Measurements from ENCODE around the gene VEGFB. TPM values are rescaled to one million over a fixed set of nuclear protein-coding genes. Genes with fewer than 3 reads are reported as not detected.

The VEGFB gene
- total RNA-seq, 1 experiment from 2014 or later: 43.4 TPM

DNA sequence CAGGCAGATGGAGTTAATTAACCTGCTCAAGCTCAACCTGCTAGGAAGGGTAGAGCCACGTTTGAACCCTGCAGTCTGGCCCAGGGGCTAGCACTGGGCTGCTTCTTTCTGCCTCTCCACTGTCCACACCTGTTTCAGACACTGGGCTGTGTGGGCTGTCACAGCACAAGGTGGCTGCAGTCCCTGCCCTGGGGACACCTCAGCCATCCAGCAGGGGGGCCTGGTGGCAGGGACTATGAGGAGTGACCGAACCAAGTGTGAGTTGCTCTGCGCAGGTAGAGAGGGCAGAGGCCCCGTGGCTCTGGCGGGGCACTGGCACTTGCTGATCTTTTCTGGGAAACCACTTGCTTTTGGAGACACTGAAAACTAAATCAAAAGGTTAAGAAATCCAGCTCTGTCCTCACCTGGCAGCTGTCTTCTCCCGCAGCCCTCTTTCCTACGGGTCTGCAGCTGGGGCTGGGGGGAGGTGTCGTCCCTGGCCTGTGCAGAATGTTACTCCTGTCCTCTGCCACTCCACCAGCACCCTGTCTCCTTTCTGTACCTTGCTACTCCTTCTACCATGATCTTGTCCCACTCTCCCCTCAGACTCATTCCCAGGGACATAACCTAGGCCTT is 44.3 kb downstream of the VEGFB start:
- H3K4me2 ChIP-seq (ENCODE audit: low read depth, low read length, poor library complexity, severe bottlenecking): no peak overlapping the region
- no peaks in the 10 kb centered on the region for H4K20me1 ChIP-seq (ENCODE audit: insufficient read depth, low read depth, low read length)
- no peak overlapping the region for H3K27ac ChIP-seq (ENCODE audit: low read length)
- no peaks in the 10 kb centered on the region for H3K9me3 ChIP-seq (ENCODE audit: low read length)
- H3K9me2 ChIP-seq (replicated peaks; ENCODE audit: insufficient read depth, low read length): no peaks in the 10 kb centered on the region
- 0 out of 2 replicates have a peak, but pooled peaks cover 5% of the 10 kb centered on the region for H3K36me3 ChIP-seq (ENCODE audit: insufficient read depth, low read length)
- no peaks in the 10 kb centered on the region for H3K27me3 ChIP-seq (ENCODE audit: low read length)
- no peak overlapping the region for H3K9ac ChIP-seq (ENCODE audit: low read length)
- H3K4me3 ChIP-seq (ENCODE audit: low read length): no peak overlapping the region
- H2AFZ ChIP-seq (ENCODE audit: low read length): no peak overlapping the region
- peaks cover 9% of the 10 kb centered on the region for H3K79me2 ChIP-seq (ENCODE audit: low read length)
- peaks cover 5% of the 10 kb centered on the region for H3K4me1 ChIP-seq (ENCODE audit: low read length)
- DNase-seq: no peak

DNA sequence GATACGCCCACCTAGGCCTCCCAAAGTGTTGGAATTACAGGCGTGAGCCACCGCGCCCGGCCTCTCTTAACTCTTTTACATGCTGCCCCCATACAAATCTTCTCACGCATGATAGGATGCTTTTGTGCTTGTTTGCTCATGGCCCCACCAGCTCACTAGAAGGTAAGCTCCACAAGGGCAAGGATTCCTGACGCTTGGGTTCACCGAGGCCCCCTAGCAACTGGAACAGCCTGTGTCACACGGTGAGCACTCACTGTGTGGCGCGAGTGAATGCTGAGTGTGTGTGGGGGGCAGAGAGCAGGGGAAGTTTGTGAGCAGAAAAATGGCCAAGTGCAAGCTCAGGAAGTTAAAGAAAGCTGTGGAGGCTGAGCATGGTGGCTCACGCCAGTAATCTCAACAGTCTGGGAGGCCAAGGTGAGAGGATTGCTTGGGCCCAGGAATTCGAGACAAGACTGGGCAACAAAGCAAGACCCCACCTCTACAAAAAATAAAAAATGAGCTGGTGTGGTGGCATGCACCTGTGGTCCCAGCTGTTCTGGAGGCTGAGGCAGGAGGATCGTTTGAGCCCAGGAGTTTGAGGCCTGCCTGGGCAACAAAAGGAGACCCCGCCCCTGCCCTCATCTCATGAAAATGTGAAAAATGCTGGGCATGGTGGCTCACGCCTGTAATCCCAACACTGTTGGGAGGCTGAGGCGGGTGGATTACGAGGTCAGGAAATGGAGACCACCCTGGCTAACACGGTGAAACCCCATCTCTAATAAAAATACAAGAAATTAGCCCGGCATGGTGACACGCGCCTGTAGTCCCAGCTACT is 47.8 kb downstream of the VEGFB start:
- no peak overlapping the region for H3K4me3 ChIP-seq (ENCODE audit: low read length)
- no peak overlapping the region for H3K4me2 ChIP-seq (ENCODE audit: low read depth, low read length, poor library complexity, severe bottlenecking)
- peaks cover 22% of the 10 kb centered on the region for H3K4me1 ChIP-seq (ENCODE audit: low read length)
- no peaks in the 10 kb centered on the region for H3K27me3 ChIP-seq (ENCODE audit: low read length)
- no peaks in the 10 kb centered on the region for H4K20me1 ChIP-seq (ENCODE audit: insufficient read depth, low read depth, low read length)
- DNase-seq: no peak
- H3K79me2 ChIP-seq (ENCODE audit: low read length): peaks cover 14% of the 10 kb centered on the region
- no peak overlapping the region for H3K9ac ChIP-seq (ENCODE audit: low read length)
- no peak overlapping the region for H3K27ac ChIP-seq (ENCODE audit: low read length)
- no peak overlapping the region for H2AFZ ChIP-seq (ENCODE audit: low read length)
- H3K36me3 ChIP-seq (ENCODE audit: insufficient read depth, low read length): 0 out of 2 replicates have a peak, but pooled peaks cover 5% of the 10 kb centered on the region
- H3K9me3 ChIP-seq (ENCODE audit: low read length): no peaks in the 10 kb centered on the region
- no peaks in the 10 kb centered on the region for H3K9me2 ChIP-seq (replicated peaks; ENCODE audit: insufficient read depth, low read length)

DNA sequence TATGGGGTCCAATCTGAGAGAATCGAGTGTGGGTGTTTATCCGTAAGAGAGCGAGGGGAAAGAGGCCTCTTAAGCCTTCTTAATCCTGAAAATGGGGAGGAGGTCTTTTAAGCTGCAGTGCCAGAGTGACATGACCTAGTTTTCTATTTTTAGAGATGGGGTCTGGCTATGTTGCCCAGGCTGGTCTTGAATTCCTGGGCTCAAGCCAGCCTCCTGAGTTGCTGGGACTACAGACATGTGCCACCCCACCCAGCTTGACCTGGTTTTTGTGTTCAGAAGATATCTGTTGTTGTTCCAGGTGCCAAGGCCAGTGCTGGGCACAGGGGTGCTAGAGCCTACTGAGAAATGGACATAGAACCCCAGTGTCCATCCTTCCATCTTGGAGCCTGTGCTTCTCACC is 48.7 kb downstream of the VEGFB start:
- Histone ChIP-seq H3K36me3 (ENCODE audit: insufficient read depth, low read length) (0 out of 2 replicates have a peak, but pooled peaks cover 5% of the 10 kb centered on the region), H3K79me2 (ENCODE audit: low read length) (peaks cover 14% of the 10 kb centered on the region), H3K9me3 (ENCODE audit: low read length) (no peaks in the 10 kb centered on the region), H3K27me3 (ENCODE audit: low read length) (no peaks in the 10 kb centered on the region), H3K9me2 (replicated peaks; ENCODE audit: insufficient read depth, low read length) (no peaks in the 10 kb centered on the region), H4K20me1 (ENCODE audit: insufficient read depth, low read depth, low read length) (no peaks in the 10 kb centered on the region), H3K9ac (ENCODE audit: low read length) (peak overlapping the region; percentile 82), H3K4me1 (ENCODE audit: low read length) (peaks cover 22% of the 10 kb centered on the region), H3K4me2 (ENCODE audit: low read depth, low read length, poor library complexity, severe bottlenecking) (peak overlapping the region; percentile 97), H3K4me3 (ENCODE audit: low read length) (0 out of 2 replicates have a peak overlapping the region, but pooled peaks have one; percentile 92), H3K27ac (ENCODE audit: low read length) (no peak overlapping the region), H2AFZ (ENCODE audit: low read length) (no peak overlapping the region)
- no peak for DNase-seq

DNA sequence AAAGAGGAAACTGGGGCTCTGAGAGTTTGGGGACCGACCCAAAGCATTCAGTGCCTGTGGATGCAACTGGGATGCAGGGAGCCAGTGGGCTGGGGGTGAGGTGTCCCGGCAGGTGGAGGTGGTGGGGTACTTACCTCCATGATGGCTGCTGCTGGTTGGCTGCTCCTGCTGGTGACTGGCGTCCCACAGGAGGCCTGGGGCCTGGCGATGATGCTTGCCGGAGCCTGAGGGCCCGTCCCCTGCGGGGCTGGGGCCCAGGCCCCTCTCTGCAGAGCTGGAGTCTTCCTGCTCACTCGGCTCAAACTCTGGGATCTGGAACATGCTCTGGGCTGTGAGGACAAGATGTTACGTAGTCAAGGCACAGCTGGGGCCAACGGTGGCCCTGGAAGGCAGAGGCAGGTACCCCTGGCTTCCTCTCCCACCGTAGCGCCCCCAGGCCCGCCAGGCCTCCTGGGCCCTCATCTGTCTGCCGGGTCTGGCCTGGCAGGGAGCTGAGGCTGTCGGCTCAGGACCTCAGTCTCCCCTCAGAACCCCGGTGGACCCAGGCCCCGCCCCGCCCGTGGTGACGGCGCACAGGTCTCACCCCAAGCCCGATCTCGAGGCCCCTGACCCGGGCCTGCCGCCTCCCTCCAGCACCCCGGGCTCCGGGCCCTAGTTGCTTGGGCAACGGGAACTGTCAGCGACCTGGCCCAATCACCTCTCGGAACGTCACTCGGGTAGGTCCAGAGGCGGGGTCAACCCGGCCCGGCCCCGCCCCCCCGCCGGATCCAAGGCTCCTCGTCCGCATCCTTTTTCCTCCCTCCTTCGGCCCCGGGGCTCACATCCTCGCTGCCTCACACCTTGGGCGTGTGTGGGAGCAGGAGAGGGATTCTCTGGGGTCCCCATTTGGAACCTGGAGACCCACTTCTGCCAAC is 49.9 kb downstream of the VEGFB start, which contains the start of gene BAD:
Gene BAD (minus strand): TSS at position 618 of the 914 bp plus-strand sequence. CDS start 297 bp downstream, at position 321.
- Histone ChIP-seq H3K4me3 (ENCODE audit: low read length) (peak within 1 kb of the TSS; percentile 92), H3K9me2 (replicated peaks; ENCODE audit: insufficient read depth, low read length) (no peaks in the 10 kb centered on the region), H3K36me3 (ENCODE audit: insufficient read depth, low read length) (0 out of 2 replicates have a peak, but pooled peaks cover 5% of the 10 kb centered on the region), H3K79me2 (ENCODE audit: low read length) (peaks cover 14% of the 10 kb centered on the region), H3K9me3 (ENCODE audit: low read length) (no peaks in the 10 kb centered on the region), H3K4me2 (ENCODE audit: low read depth, low read length, poor library complexity, severe bottlenecking) (peak within 1 kb of the TSS; percentile 97), H2AFZ (ENCODE audit: low read length) (peak within 1 kb of the TSS; percentile 76), H3K9ac (ENCODE audit: low read length) (peak within 1 kb of the TSS; percentile 82), H3K27me3 (ENCODE audit: low read length) (no peaks in the 10 kb centered on the region), H3K4me1 (ENCODE audit: low read length) (peaks cover 22% of the 10 kb centered on the region), H3K27ac (ENCODE audit: low read length) (peak within 1 kb of the TSS; percentile 84), H4K20me1 (ENCODE audit: insufficient read depth, low read depth, low read length) (no peaks in the 10 kb centered on the region)
- DNase-seq: peak; percentile 98

DNA sequence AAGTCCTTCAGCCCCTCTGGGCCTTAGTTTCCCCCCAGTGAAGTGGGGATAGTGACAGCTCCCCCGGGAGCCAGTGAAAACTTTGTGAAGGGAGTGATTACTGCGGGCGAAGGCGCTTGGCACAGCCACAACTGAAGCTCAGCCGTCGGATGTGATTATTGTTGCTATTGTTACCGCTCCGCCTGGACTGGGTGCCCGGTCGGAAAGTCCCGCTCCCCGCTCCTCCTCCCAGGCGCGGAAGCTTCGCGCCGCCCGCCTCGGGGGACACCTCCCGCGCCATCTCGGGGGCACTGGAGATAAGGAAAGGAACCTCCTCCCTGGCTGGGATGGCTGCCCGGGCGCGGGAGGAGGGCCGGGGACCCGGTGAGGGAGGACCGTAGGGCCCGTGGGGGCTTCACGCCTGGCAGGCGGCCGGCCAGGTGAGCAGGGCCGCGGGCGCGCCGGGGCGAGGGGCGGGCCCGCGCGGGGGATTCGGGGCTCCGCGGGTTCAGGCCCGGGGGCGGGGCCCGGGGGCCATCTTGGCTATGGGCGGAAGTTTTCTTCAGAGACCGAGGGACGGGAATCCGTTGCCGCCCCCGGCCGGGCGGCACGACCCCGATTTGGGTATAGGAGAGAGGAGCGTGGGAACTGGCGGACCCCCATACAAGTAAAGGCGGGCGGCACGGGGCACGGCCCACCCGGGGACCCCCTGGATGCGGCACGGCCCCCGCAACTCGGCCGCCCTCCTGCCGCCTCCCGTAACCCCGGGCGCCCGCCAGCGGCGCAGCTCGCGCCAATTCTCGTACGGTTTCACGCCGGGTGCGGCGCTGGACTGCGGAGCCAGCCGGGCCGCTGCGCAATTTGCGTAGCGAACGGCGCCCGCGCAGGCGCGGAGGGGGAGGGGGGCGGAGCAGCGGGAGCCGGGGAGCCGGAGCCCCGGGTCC is 50.8 kb downstream of the VEGFB start, which contains the start of gene GPR137:
Gene GPR137 (plus strand): TSS at position 887 of the 923 bp plus-strand sequence. CDS start 677 bp downstream, outside the sequence.
- DNase-seq: peak; percentile 95
- peak within 1 kb of the TSS; percentile 92 for H3K4me3 ChIP-seq (ENCODE audit: low read length)
- peak within 1 kb of the TSS; percentile 82 for H3K9ac ChIP-seq (ENCODE audit: low read length)
- H3K27ac ChIP-seq (ENCODE audit: low read length): peak within 1 kb of the TSS; percentile 84
- H3K36me3 ChIP-seq (ENCODE audit: insufficient read depth, low read length): 0 out of 2 replicates have a peak, but pooled peaks cover 5% of the 10 kb centered on the region
- no peaks in the 10 kb centered on the region for H3K9me2 ChIP-seq (replicated peaks; ENCODE audit: insufficient read depth, low read length)
- H3K9me3 ChIP-seq (ENCODE audit: low read length): no peaks in the 10 kb centered on the region
- H3K79me2 ChIP-seq (ENCODE audit: low read length): peaks cover 14% of the 10 kb centered on the region
- no peaks in the 10 kb centered on the region for H3K27me3 ChIP-seq (ENCODE audit: low read length)
- H2AFZ ChIP-seq (ENCODE audit: low read length): peak within 1 kb of the TSS; percentile 76
- peaks cover 22% of the 10 kb centered on the region for H3K4me1 ChIP-seq (ENCODE audit: low read length)
- no peaks in the 10 kb centered on the region for H4K20me1 ChIP-seq (ENCODE audit: insufficient read depth, low read depth, low read length)
- H3K4me2 ChIP-seq (ENCODE audit: low read depth, low read length, poor library complexity, severe bottlenecking): peak within 1 kb of the TSS; percentile 97

DNA sequence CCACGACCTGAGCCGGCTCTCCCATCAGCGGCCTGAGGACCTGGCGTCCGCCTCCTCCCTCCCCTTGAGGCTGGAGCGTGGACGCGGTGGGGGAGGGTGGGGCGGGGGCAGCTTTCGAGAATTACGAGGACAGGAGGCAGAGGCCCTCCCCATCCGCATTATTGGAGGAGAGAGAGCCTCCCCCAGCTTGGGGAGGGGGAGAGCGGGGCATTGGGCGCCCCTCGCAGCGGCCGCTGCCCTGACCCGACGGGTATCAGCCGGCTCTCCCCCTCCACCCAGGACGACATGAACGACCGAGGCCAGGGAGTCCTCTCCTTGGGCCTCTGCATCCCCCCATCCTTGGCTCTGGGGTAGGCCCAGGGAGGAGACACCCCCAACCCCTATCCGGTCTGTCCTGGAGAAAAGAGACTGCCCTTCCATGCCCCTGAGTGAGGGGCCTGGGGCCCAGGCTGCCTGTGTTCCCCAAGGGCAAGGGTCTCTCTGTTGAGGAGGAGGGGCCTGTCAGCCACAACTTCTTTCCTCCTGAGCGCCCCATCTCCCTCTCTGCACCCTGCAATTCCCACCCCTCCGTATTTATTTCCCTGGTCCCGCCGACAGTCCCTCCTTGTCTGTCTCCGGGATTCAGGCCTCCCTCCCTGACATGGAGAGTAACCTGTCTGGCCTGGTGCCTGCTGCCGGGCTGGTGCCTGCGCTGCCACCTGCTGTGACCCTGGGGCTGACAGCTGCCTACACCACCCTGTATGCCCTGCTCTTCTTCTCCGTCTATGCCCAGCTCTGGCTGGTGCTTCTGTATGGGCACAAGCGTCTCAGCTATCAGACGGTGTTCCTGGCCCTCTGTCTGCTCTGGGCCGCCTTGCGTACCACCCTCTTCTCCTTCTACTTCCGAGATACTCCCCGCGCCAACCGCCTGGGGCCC is 51.8 kb downstream of the VEGFB start:
- Histone ChIP-seq H3K27ac (ENCODE audit: low read length) (0 out of 2 replicates have a peak overlapping the region, but pooled peaks have one; percentile 27), H3K9me3 (ENCODE audit: low read length) (no peaks in the 10 kb centered on the region), H3K36me3 (ENCODE audit: insufficient read depth, low read length) (0 out of 2 replicates have a peak, but pooled peaks cover 5% of the 10 kb centered on the region), H3K4me1 (ENCODE audit: low read length) (peaks cover 22% of the 10 kb centered on the region), H3K27me3 (ENCODE audit: low read length) (no peaks in the 10 kb centered on the region), H2AFZ (ENCODE audit: low read length) (0 out of 2 replicates have a peak overlapping the region, but pooled peaks have one; percentile 46), H3K9me2 (replicated peaks; ENCODE audit: insufficient read depth, low read length) (no peaks in the 10 kb centered on the region), H3K79me2 (ENCODE audit: low read length) (peaks cover 14% of the 10 kb centered on the region), H4K20me1 (ENCODE audit: insufficient read depth, low read depth, low read length) (no peaks in the 10 kb centered on the region), H3K4me3 (ENCODE audit: low read length) (peak overlapping the region; percentile 92), H3K4me2 (ENCODE audit: low read depth, low read length, poor library complexity, severe bottlenecking) (peak overlapping the region; percentile 97), H3K9ac (ENCODE audit: low read length) (peak overlapping the region; percentile 82)
- DNase-seq: peak; percentile 72

Data from Karpas-422 (cell line).